HCT116 (cell line): ENCODE data around the gene TUBA3E. TPM values are rescaled to one million over a fixed set of nuclear protein-coding genes. Genes with fewer than 3 reads are reported as not detected.
"Not testable (repeated sequence)": the region's sequence is repeated elsewhere in the genome, so short reads cannot be mapped to it uniquely, and the experiment has no call there.

ENCODE experiments used
- ATAC-seq: fragments of 200-7000 bp; cut with Tn5 transposase; 2 replicates; pipeline ENCODE4 v1.9.1; 2020; ENCODE audit warnings: mild to moderate bottlenecking, moderate library complexity
- BruUV-seq: library from RNA; stranded (reverse); fragments of 400-500 nt; replicated peaks from 2 replicates; lab custom pipeline; 2021; lab: Mats Ljungman, UMichigan
- CTCF ChIA-PET: fragments of 300-600 bp; sonication (Branson Sonifier 250); formaldehyde crosslinking; loops from one replicate; lab custom pipeline; 2021; ENCODE audit warnings: antibody characterized with exemption; lab: Charles Lee
- POLR2A ChIA-PET: fragments of 300-600, 350-600 bp; sonication (Branson Sonifier 250); formaldehyde crosslinking; loops from one replicate; lab custom pipeline; 2021; ENCODE audit warnings: antibody characterized with exemption; lab: Charles Lee
- RAD21 ChIA-PET, 2 experiments: fragments of 300-600 bp; sonication (Branson Sonifier 250); formaldehyde crosslinking; loops; one replicate each; lab custom pipeline; 2023; ENCODE audit warnings: low total read pairs in 2 of 2; ENCODE audit not compliant: uncharacterized antibody in 2 of 2, unreplicated experiment in 2 of 2, low non-redundant PET in 1 of 2; lab: Charles Lee
- DNase-seq: peaks from one replicate; pipeline ENCODE4 v3.0.0-alpha.2; 2010; ENCODE audit warnings: low read depth, low spot score
- H2AFZ ChIP-seq: fragments of 200-600 bp; shearing (Covaris generic), sonication (generic); 2 replicates; pipeline ENCODE4 v1.6.1; 2017; ENCODE audit warnings: low read depth, mixed run types, mixed read lengths, antibody characterized with exemption, low read length; ENCODE audit not compliant: poor library complexity, severe bottlenecking
- H3K27ac ChIP-seq: 2 replicates; pipeline ENCODE4 v1.5.1; 2012; ENCODE audit warnings: low read depth, low read length
- H3K27me3 ChIP-seq: fragments of 200-600 bp; sonication (generic); 2 replicates; pipeline ENCODE4 v1.6.1; 2016; ENCODE audit warnings: mixed run types, low read length, mixed read lengths; ENCODE audit not compliant: insufficient read depth
- H3K36me3 ChIP-seq, 2 experiments: fragments of 200-500 bp in 1 of 2; fragments of 200-600 bp in 1 of 2; sonication (Bioruptor generic) in 1 of 2; sonication (generic) in 1 of 2; 2 replicates each; pipeline versions ENCODE4 v1.5.1 to v1.6.1; 2014 to 2016; ENCODE audit warnings: low read length in 2 of 2, inconsistent platforms in 1 of 2, mixed read lengths in 1 of 2, mixed run types in 1 of 2; ENCODE audit not compliant: insufficient read depth in 2 of 2, control insufficient read depth in 1 of 2
- H3K4me1 ChIP-seq, 2 experiments: fragments of 200-600 bp in 1 of 2; sonication (generic) in 1 of 2; 2 replicates each; pipeline versions ENCODE4 v1.5.1 to v1.6.1; 2012 to 2017; ENCODE audit warnings: low read length in 2 of 2, inconsistent platforms in 1 of 2, mild to moderate bottlenecking in 1 of 2, mixed read lengths in 1 of 2, mixed run types in 1 of 2, moderate library complexity in 1 of 2; ENCODE audit not compliant: insufficient read depth in 2 of 2, control insufficient read depth in 1 of 2
- H3K4me2 ChIP-seq: fragments of 200-600 bp; sonication (generic); 2 replicates; pipeline ENCODE4 v1.6.1; 2017; ENCODE audit warnings: mixed run types, low read length, mixed read lengths
- H3K4me3 ChIP-seq, 2 experiments: fragments of 200-600 bp in 1 of 2; sonication (generic) in 1 of 2; replicated peaks in 1 of 2; 2 replicates each; pipeline ENCODE4 v1.5.1; 2011 to 2016; ENCODE audit warnings: low read length in 2 of 2, control low read depth in 1 of 2, low read depth in 1 of 2, mild to moderate bottlenecking in 1 of 2, mixed read lengths in 1 of 2, mixed run types in 1 of 2
- H3K79me2 ChIP-seq: fragments of 200-600 bp; sonication (generic); 2 replicates; pipeline ENCODE4 v1.6.1; 2017; ENCODE audit warnings: mild to moderate bottlenecking, mixed run types, low read length, moderate library complexity, mixed read lengths; ENCODE audit not compliant: insufficient read depth
- H3K9ac ChIP-seq: fragments of 200-600 bp; sonication (generic); 2 replicates; pipeline ENCODE4 v1.6.1; 2016; ENCODE audit warnings: low read length, mixed read lengths
- H3K9me2 ChIP-seq: fragments of 200-600 bp; sonication (generic), shearing (Covaris generic); 2 replicates; pipeline ENCODE4 v1.6.1; 2017; ENCODE audit warnings: mixed run types, mild to moderate bottlenecking, moderate library complexity; ENCODE audit not compliant: insufficient read depth
- H3K9me3 ChIP-seq, 2 experiments: fragments of 200-500 bp in 1 of 2; fragments of 200-600 bp in 1 of 2; sonication (Bioruptor generic) in 1 of 2; sonication (generic) in 1 of 2; 2 replicates each; pipeline ENCODE4 v1.6.1; 2014 to 2017; ENCODE audit warnings: low read length in 2 of 2, mixed read lengths in 2 of 2, inconsistent platforms in 1 of 2, low read depth in 1 of 2, mild to moderate bottlenecking in 1 of 2, mixed run types in 1 of 2, moderate library complexity in 1 of 2; ENCODE audit not compliant: control insufficient read depth in 1 of 2, insufficient read depth in 1 of 2
- H4K20me1 ChIP-seq: fragments of 200-600 bp; sonication (generic), shearing (Covaris generic); 2 replicates; pipeline ENCODE4 v1.6.1; 2017; ENCODE audit warnings: mixed run types, mild to moderate bottlenecking, moderate library complexity; ENCODE audit not compliant: insufficient read depth
- EGR1 ChIP-seq: IDR thresholded peaks from 2 replicates; pipeline ENCODE4 v1.6.1; 2012; ENCODE audit warnings: low read depth
- EZH2 ChIP-seq: fragments of 200-600 bp; sonication (generic); IDR thresholded peaks from 2 replicates; pipeline ENCODE4 v1.6.1; 2017; ENCODE audit warnings: antibody characterized with exemption, mixed run types
- EZH2phosphoT487 ChIP-seq: fragments of 200-600 bp; IDR thresholded peaks from 2 replicates; pipeline ENCODE4 v1.6.1; 2018; ENCODE audit warnings: antibody characterized with exemption, borderline replicate concordance
- FOSL1 ChIP-seq: IDR thresholded peaks from 2 replicates; pipeline ENCODE4 v1.6.1; 2012; ENCODE audit warnings: low read depth
- JUND ChIP-seq: IDR thresholded peaks from 2 replicates; pipeline ENCODE4 v1.6.1; 2012
- POLR2A ChIP-seq: IDR thresholded peaks from 2 replicates; pipeline ENCODE4 v1.7.0; 2011; ENCODE audit warnings: borderline replicate concordance; ENCODE audit not compliant: insufficient read depth, insufficient read length; ENCODE audit errors: extremely low read depth
- SIN3A ChIP-seq: IDR thresholded peaks from 2 replicates; pipeline ENCODE4 v1.6.1; 2012; ENCODE audit warnings: low read depth
- SP1 ChIP-seq: IDR thresholded peaks from 2 replicates; pipeline ENCODE4 v1.6.1; 2012; ENCODE audit warnings: low read depth
- SRF ChIP-seq: IDR thresholded peaks from 2 replicates; pipeline ENCODE4 v1.6.1; 2012; ENCODE audit warnings: low read depth
- YY1 ChIP-seq: IDR thresholded peaks from 2 replicates; pipeline ENCODE4 v1.6.1; 2011; ENCODE audit warnings: low read length, low read depth, moderate library complexity, mild to moderate bottlenecking; ENCODE audit not compliant: insufficient replicate concordance; ENCODE audit errors: extremely low read depth
- ZFX ChIP-seq: fragments of 450-650 bp; IDR thresholded peaks from 2 replicates; pipeline ENCODE4 v1.6.1; 2017
- intact Hi-C: fragments of 100-400 bp; cut with micrococcal nuclease; formaldehyde crosslinking; loops from 2 replicates; pipeline ENCODE4 v1.10.0; 2022
- total RNA-seq: library from RNA; stranded (reverse); gene quantifications from one replicate; pipeline ENCODE4 v1.2.1, GENCODE V29; 2021; ENCODE audit not compliant: unreplicated experiment
- TF ChIP-seq, protein P1 (sequence below): IDR thresholded peaks from 2 replicates; pipeline ENCODE4 v1.6.1; 2012
- TF ChIP-seq, protein P2 (sequence below), 3 experiments: fragments of 200-600 bp in 1 of 3; sonication (generic) in 1 of 3; IDR thresholded peaks in 2 of 3; conservative IDR thresholded peaks in 1 of 3; 2 replicates each; pipeline ENCODE4 v1.5.1; 2012 to 2017; ENCODE audit warnings: low read depth in 2 of 3, low read length in 2 of 3, antibody characterized with exemption in 1 of 3, borderline replicate concordance in 1 of 3, control low read depth in 1 of 3, mild to moderate bottlenecking in 1 of 3, mixed read lengths in 1 of 3, mixed run types in 1 of 3, moderate library complexity in 1 of 3; ENCODE audit not compliant: insufficient read depth in 1 of 3
- TF ChIP-seq, protein P3 (sequence below): IDR thresholded peaks from 2 replicates; pipeline ENCODE4 v1.6.1; 2012; ENCODE audit warnings: low read depth
- TF ChIP-seq, protein P4 (sequence below): IDR thresholded peaks from 2 replicates; pipeline ENCODE4 v1.6.1; 2012

TUBA3E gene
- total RNA-seq, 1 experiment from 2014 or later = not detected

DNA sequence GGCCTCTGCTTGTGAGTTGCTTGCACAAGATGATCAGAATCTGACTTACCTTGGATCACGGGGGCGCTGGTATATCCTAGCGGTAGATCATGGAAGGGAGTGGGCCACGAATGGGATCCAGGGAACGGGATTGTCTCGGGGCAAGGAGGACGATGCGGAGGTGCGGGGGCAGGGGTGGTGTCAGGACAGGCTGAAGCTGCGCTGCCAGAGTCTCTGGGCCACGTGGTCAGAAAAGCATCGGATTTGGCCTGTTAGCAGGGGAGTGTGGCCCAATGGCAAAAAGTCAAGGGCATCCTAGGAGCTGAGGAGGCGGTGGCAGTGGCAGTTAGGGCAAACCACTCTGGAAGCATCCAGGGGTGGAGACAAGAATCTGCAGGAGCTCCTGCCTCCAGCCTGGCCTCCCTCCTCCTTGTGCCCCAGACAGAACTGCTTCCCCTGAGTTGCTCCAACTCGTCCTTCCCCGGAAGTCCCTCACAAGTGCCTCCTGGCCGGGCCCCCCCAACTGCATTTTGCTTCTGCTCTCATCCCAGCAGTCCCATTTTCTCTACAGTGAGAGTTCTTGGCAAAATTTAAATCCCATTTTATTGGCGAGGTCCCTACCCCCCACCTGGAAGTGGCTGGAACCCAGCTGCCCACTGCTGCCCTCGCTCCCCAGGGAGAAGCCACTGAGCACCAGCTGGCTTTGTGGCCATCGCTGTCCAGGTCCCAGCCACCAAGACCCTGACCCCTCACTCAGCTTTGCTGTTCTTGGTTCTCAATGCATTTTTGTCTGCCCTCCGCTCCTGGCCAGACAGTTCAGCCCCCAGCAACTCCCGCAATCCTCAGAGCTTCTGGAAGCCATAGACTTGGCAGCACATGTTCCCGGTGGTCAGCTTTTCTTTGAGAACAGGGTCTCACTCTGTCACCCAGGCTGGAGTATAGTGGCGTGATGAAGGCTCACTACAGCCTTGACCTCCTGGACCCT lies 47.8 kb downstream of the TUBA3E start:
- CTCF ChIA-PET = no interaction called here
- Histone ChIP-seq H3K4me1 (peaks cover under 1 to 1% of the 10 kb centered on the region in 2 experiments; a peak in 1 of 4 replicates), H3K9me2 (no peaks in the 10 kb centered on the region), H3K9ac (no peak overlapping the region), H3K36me3 (peaks cover 0 to 5% of the 10 kb centered on the region in 2 experiments; a peak in 1 of 4 replicates), H3K9me3 (no peaks in the 10 kb centered on the region), H3K4me2 (no peak overlapping the region), H2AFZ (no peak overlapping the region), H3K27me3 (no peaks in the 10 kb centered on the region), H4K20me1 (no peaks in the 10 kb centered on the region), H3K79me2 (no peaks in the 10 kb centered on the region), H3K4me3 (no peak overlapping the region), H3K27ac (no peak overlapping the region)
- no peak for DNase-seq
- intact Hi-C loops = no loop called here
- POLR2A ChIA-PET = no interaction called here
- RAD21 ChIA-PET = no interaction called here
- BruUV-seq = no TSS peak
- TF ChIP-seq SIN3A = no peak
- TF ChIP-seq SP1 = no peak
- TF ChIP-seq, protein P1, sequence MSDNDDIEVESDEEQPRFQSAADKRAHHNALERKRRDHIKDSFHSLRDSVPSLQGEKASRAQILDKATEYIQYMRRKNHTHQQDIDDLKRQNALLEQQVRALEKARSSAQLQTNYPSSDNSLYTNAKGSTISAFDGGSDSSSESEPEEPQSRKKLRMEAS = no peak
- TF ChIP-seq, protein P2, sequence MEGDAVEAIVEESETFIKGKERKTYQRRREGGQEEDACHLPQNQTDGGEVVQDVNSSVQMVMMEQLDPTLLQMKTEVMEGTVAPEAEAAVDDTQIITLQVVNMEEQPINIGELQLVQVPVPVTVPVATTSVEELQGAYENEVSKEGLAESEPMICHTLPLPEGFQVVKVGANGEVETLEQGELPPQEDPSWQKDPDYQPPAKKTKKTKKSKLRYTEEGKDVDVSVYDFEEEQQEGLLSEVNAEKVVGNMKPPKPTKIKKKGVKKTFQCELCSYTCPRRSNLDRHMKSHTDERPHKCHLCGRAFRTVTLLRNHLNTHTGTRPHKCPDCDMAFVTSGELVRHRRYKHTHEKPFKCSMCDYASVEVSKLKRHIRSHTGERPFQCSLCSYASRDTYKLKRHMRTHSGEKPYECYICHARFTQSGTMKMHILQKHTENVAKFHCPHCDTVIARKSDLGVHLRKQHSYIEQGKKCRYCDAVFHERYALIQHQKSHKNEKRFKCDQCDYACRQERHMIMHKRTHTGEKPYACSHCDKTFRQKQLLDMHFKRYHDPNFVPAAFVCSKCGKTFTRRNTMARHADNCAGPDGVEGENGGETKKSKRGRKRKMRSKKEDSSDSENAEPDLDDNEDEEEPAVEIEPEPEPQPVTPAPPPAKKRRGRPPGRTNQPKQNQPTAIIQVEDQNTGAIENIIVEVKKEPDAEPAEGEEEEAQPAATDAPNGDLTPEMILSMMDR (IDR thresholded peaks at IDR 0.05 in 2 of 3, conservative IDR thresholded peaks at IDR 0.05 in 1 of 3; ENCODE audit: borderline replicate concordance in 1 of 3, insufficient read depth in 1 of 3, low read depth in 2 of 3, low read length in 2 of 3) = no peak
- TF ChIP-seq ZFX = no peak
- TF ChIP-seq EZH2 = no peak
- no peak for TF ChIP-seq SRF
- TF ChIP-seq, protein P3, sequence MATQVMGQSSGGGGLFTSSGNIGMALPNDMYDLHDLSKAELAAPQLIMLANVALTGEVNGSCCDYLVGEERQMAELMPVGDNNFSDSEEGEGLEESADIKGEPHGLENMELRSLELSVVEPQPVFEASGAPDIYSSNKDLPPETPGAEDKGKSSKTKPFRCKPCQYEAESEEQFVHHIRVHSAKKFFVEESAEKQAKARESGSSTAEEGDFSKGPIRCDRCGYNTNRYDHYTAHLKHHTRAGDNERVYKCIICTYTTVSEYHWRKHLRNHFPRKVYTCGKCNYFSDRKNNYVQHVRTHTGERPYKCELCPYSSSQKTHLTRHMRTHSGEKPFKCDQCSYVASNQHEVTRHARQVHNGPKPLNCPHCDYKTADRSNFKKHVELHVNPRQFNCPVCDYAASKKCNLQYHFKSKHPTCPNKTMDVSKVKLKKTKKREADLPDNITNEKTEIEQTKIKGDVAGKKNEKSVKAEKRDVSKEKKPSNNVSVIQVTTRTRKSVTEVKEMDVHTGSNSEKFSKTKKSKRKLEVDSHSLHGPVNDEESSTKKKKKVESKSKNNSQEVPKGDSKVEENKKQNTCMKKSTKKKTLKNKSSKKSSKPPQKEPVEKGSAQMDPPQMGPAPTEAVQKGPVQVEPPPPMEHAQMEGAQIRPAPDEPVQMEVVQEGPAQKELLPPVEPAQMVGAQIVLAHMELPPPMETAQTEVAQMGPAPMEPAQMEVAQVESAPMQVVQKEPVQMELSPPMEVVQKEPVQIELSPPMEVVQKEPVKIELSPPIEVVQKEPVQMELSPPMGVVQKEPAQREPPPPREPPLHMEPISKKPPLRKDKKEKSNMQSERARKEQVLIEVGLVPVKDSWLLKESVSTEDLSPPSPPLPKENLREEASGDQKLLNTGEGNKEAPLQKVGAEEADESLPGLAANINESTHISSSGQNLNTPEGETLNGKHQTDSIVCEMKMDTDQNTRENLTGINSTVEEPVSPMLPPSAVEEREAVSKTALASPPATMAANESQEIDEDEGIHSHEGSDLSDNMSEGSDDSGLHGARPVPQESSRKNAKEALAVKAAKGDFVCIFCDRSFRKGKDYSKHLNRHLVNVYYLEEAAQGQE = no peak
- TF ChIP-seq FOSL1 = no peak
- no peak for TF ChIP-seq EZH2phosphoT487
- TF ChIP-seq JUND = no peak
- TF ChIP-seq, protein P4, sequence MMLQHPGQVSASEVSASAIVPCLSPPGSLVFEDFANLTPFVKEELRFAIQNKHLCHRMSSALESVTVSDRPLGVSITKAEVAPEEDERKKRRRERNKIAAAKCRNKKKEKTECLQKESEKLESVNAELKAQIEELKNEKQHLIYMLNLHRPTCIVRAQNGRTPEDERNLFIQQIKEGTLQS = no peak
- no peak for TF ChIP-seq POLR2A
- no peak for TF ChIP-seq EGR1
- TF ChIP-seq YY1 = no peak
- ATAC-seq = peak; percentile 18; the same call in 1 of the 2 replicates

DNA sequence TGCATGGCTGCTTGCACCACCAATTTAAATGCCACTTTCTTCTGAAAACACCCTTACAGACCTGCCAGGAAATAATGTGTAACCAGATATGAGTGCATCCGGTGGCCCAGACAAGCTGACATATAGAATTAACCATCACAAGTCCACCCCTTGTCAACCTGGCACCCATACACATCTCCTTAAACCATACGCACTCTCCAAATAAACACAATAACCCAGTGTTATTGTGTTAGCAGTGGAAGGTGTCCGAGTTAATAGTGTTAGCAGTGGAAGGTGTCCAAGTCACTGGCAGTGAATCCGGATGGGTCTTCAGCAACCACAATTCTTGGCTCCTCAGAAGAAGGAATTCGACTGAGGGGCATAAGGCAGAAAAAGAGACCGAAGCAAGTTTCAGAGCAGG lies 49.7 kb downstream of the TUBA3E start:
- H3K9me3 ChIP-seq = not testable (repeated sequence)

More for the DNA sequence above, 49.7 kb downstream of the TUBA3E start:
- H3K4me3 ChIP-seq, RAD21 ChIA-PET, H2AFZ ChIP-seq, CTCF ChIA-PET, H3K4me1 ChIP-seq, H3K9ac ChIP-seq, ATAC-seq, H3K79me2 ChIP-seq, H3K36me3 ChIP-seq, H3K27me3 ChIP-seq, H3K9me2 ChIP-seq, POLR2A ChIA-PET, H3K27ac ChIP-seq, BruUV-seq, intact Hi-C loops, H3K4me2 ChIP-seq, DNase-seq, H4K20me1 ChIP-seq: not testable (repeated sequence)
